Mucosa of rectum (tissue), 2 donors: ENCODE measurements around the gene TBCK.
"Not testable (repeated sequence)": the region's sequence is repeated elsewhere in the genome, so short reads cannot be mapped to it uniquely, and the experiment has no call there.

ENCODE experiments used
- H3K27ac ChIP-seq, 2 donors: one replicate each; pipeline ENCODE4 v1.7.0; 2013; ENCODE audit warnings: inconsistent platforms in 2 of 2, low read depth in 2 of 2, low read length in 2 of 2
- H3K27me3 ChIP-seq, 2 donors: one replicate each; pipeline ENCODE4 v1.7.0; 2013; ENCODE audit warnings: low read length in 2 of 2; ENCODE audit not compliant: control insufficient read depth in 2 of 2, insufficient read depth in 2 of 2
- H3K36me3 ChIP-seq, 2 donors: one replicate each; pipeline ENCODE4 v1.7.0; 2013; ENCODE audit warnings: low read length in 2 of 2; ENCODE audit not compliant: control insufficient read depth in 2 of 2, insufficient read depth in 2 of 2
- H3K4me1 ChIP-seq, 2 donors: one replicate each; pipeline ENCODE4 v1.7.0; 2013; ENCODE audit warnings: low read length in 2 of 2, mild to moderate bottlenecking in 1 of 2; ENCODE audit not compliant: control insufficient read depth in 2 of 2, insufficient read depth in 2 of 2
- H3K4me3 ChIP-seq, 2 donors: one replicate each; pipeline ENCODE4 v1.7.0; 2013; ENCODE audit warnings: low read length in 2 of 2
- H3K9ac ChIP-seq, 2 donors: one replicate each; pipeline ENCODE4 v1.7.0; 2013; ENCODE audit warnings: low read length in 2 of 2, low read depth in 1 of 2, mild to moderate bottlenecking in 1 of 2
- H3K9me3 ChIP-seq, 2 donors: one replicate each; pipeline ENCODE4 v1.7.0; 2013; ENCODE audit warnings: low read length in 2 of 2; ENCODE audit not compliant: control insufficient read depth in 2 of 2
- donor health status: healthy.
- donor health status: Normal muscosa, but diverticular disease.

The TBCK gene

GRCh38 chr4:106245176-106245575, 70.8 kb downstream of the TBCK start:
- no peaks in the 10 kb centered on the region for H3K27me3 ChIP-seq
- no peaks in the 10 kb centered on the region for H3K9me3 ChIP-seq
- no peak overlapping the region for H3K27ac ChIP-seq
- no peaks in the 10 kb centered on the region for H3K4me1 ChIP-seq
- no peak overlapping the region for H3K9ac ChIP-seq
- peaks cover 22 to 23% of the 10 kb centered on the region in 2 donors for H3K36me3 ChIP-seq
- no peak overlapping the region for H3K4me3 ChIP-seq

GRCh38 chr4:106240699-106241098, 75.3 kb downstream of the TBCK start:
- Histone ChIP-seq H3K27me3 (no peaks in the 10 kb centered on the region), H3K36me3 (peaks cover 3 to 8% of the 10 kb centered on the region in 2 donors), H3K4me1 (no peaks in the 10 kb centered on the region), H3K4me3 (no peak overlapping the region), H3K9ac (no peak overlapping the region), H3K9me3 (no peaks in the 10 kb centered on the region), H3K27ac (no peak overlapping the region)

- peaks cover 3 to 4% of the 10 kb centered on the region in 2 donors for H3K36me3 ChIP-seq
- H3K4me3 ChIP-seq: no peak overlapping the region
- no peak overlapping the region for H3K9ac ChIP-seq
Measured at GRCh38 chr4:106238820-106239420, 77.1 kb downstream of the TBCK start.

GRCh38 chr4:106231931-106232330, 84.1 kb downstream of the TBCK start:
- no peaks in the 10 kb centered on the region for H3K27me3 ChIP-seq
- no peaks in the 10 kb centered on the region for H3K9me3 ChIP-seq
- H3K36me3 ChIP-seq: peaks cover 19 to 23% of the 10 kb centered on the region in 2 donors
- no peak overlapping the region for H3K9ac ChIP-seq
- H3K4me3 ChIP-seq: no peak overlapping the region
- H3K27ac ChIP-seq: no peak overlapping the region
- H3K4me1 ChIP-seq: no peaks in the 10 kb centered on the region

More at GRCh38 chr4:106238820-106239420, 77.1 kb downstream of the TBCK start:
- Histone ChIP-seq H3K27me3 (no peaks in the 10 kb centered on the region), H3K4me1 (no peaks in the 10 kb centered on the region), H3K27ac (no peak overlapping the region), H3K9me3 (no peaks in the 10 kb centered on the region)

- no peak overlapping the region for H3K4me3 ChIP-seq
- no peaks in the 10 kb centered on the region for H3K36me3 ChIP-seq
- no peak overlapping the region for H3K27ac ChIP-seq
- H3K27me3 ChIP-seq: no peaks in the 10 kb centered on the region
- no peak overlapping the region for H3K9ac ChIP-seq
- no peaks in the 10 kb centered on the region for H3K9me3 ChIP-seq
- no peaks in the 10 kb centered on the region for H3K4me1 ChIP-seq
Measured at GRCh38 chr4:106222548-106222947, 93.5 kb downstream of the TBCK start.

- not testable (repeated sequence) for H3K9me3 ChIP-seq, H3K27me3 ChIP-seq, H3K4me1 ChIP-seq, H3K4me3 ChIP-seq, H3K27ac ChIP-seq, H3K9ac ChIP-seq, H3K36me3 ChIP-seq
Measured at GRCh38 chr4:106213291-106213690, 102.7 kb downstream of the TBCK start.

- H3K9me3 ChIP-seq: no peaks in the 10 kb centered on the region
- no peaks in the 10 kb centered on the region for H3K4me1 ChIP-seq
- no peak overlapping the region for H3K9ac ChIP-seq
- H3K27ac ChIP-seq: no peak overlapping the region
- H3K4me3 ChIP-seq: no peak overlapping the region
- peaks cover 0 to 4% of the 10 kb centered on the region in 2 donors for H3K36me3 ChIP-seq
- H3K27me3 ChIP-seq: no peaks in the 10 kb centered on the region
Measured at GRCh38 chr4:106210021-106210420, 106.0 kb downstream of the TBCK start.

GRCh38 chr4:106208481-106209460, 107.2 kb downstream of the TBCK start:
- no peak overlapping the region for H3K27ac ChIP-seq
- no peak overlapping the region for H3K4me3 ChIP-seq
- no peaks in the 10 kb centered on the region for H3K27me3 ChIP-seq
- peaks cover 0 to 4% of the 10 kb centered on the region in 2 donors for H3K36me3 ChIP-seq
- H3K9ac ChIP-seq: no peak overlapping the region
- H3K9me3 ChIP-seq: no peaks in the 10 kb centered on the region
- no peaks in the 10 kb centered on the region for H3K4me1 ChIP-seq

GRCh38 chr4:106201373-106201772, 114.6 kb downstream of the TBCK start:
- Histone ChIP-seq H3K4me1 (no peaks in the 10 kb centered on the region), H3K27ac (no peak overlapping the region), H3K27me3 (no peaks in the 10 kb centered on the region), H3K9me3 (no peaks in the 10 kb centered on the region), H3K36me3 (no peaks in the 10 kb centered on the region), H3K9ac (no peak overlapping the region), H3K4me3 (no peak overlapping the region)

- Histone ChIP-seq H3K27ac (no peak overlapping the region), H3K4me1 (no peaks in the 10 kb centered on the region), H3K4me3 (no peak overlapping the region), H3K9me3 (no peaks in the 10 kb centered on the region), H3K27me3 (no peaks in the 10 kb centered on the region), H3K9ac (no peak overlapping the region), H3K36me3 (peaks cover 6 to 12% of the 10 kb centered on the region in 2 donors)
Measured at GRCh38 chr4:106195435-106195950, 120.5 kb downstream of the TBCK start.
